Measurements from ENCODE around the gene MXRA8.

GRCh38 chr1:1367315-1367714 is 9.0 kb upstream of the MXRA8 start:
- TF ChIP-seq CTCF (IDR thresholded peaks at IDR 0.05; ENCODE audit: low read length) (no peak), EZH2 (optimal IDR thresholded peaks at IDR 0.05; ENCODE audit: low read depth, low read length) (no peak), EZH2phosphoT487 (IDR thresholded peaks at IDR 0.05; ENCODE audit: low read length) (no peak)
